Activated B cell treated with CpG ODN at 0.5 μM for 24 hours (primary cell): ENCODE measurements around the gene PDE6C. TPM values are rescaled to one million over a fixed set of nuclear protein-coding genes. Genes with fewer than 3 reads are reported as not detected.
"Not testable (repeated sequence)": the region's sequence is repeated elsewhere in the genome, so short reads cannot be mapped to it uniquely, and the experiment has no call there.

ENCODE experiments used
- ATAC-seq: fragments of 200-7000 bp; cut with Tn5 transposase; one replicate; pipeline ENCODE4 v1.10.0; 2021; ENCODE audit warnings: low read depth, mild to moderate bottlenecking, moderate library complexity
- CTCF ChIA-PET: fragments of 350-600 bp; sonication (Branson Sonifier 250); formaldehyde crosslinking; loops from one replicate; lab custom pipeline; 2021; ENCODE audit warnings: antibody characterized with exemption; lab: Charles Lee
- POLR2A ChIA-PET: fragments of 350-600 bp; sonication (Branson Sonifier 250); formaldehyde crosslinking; loops from one replicate; lab custom pipeline; 2021; ENCODE audit warnings: antibody characterized with exemption; lab: Charles Lee
- DNase-seq: peaks from one replicate; pipeline ENCODE4 v3.0.0; 2022
- H3K27ac Mint-ChIP-seq: one replicate; pipeline ENCODE4 v1.8.0; 2020; ENCODE audit warnings: mixed read lengths
- H3K27me3 Mint-ChIP-seq: one replicate; pipeline ENCODE4 v1.8.0; 2021; ENCODE audit warnings: mixed read lengths
- H3K36me3 Mint-ChIP-seq: one replicate; pipeline ENCODE4 v1.8.0; 2021; ENCODE audit warnings: low read depth, mixed read lengths
- H3K4me1 Mint-ChIP-seq: one replicate; pipeline ENCODE4 v1.8.0; 2021; ENCODE audit warnings: mixed read lengths
- H3K4me3 Mint-ChIP-seq: one replicate; pipeline ENCODE4 v1.8.0; 2020; ENCODE audit warnings: mild to moderate bottlenecking, mixed read lengths
- H3K9me3 Mint-ChIP-seq: one replicate; pipeline ENCODE4 v1.8.0; 2020; ENCODE audit warnings: mixed read lengths
- CTCF ChIP-seq: fragments of 200-600 bp; IDR thresholded peaks from one replicate; pipeline ENCODE4 v1.8.0; 2022; ENCODE audit warnings: antibody characterized with exemption, mild to moderate bottlenecking
- intact Hi-C: fragments of 100-400 bp; cut with micrococcal nuclease; formaldehyde crosslinking; loops from one replicate; pipeline ENCODE4 v1.15.1; 2024
- total RNA-seq: library from RNA; stranded (reverse); gene quantifications from 2 replicates; pipeline ENCODE4 v1.2.3, GENCODE V29; 2022

PDE6C gene
- total RNA-seq, 1 donor from 2014 or later, result not detected

DNA sequence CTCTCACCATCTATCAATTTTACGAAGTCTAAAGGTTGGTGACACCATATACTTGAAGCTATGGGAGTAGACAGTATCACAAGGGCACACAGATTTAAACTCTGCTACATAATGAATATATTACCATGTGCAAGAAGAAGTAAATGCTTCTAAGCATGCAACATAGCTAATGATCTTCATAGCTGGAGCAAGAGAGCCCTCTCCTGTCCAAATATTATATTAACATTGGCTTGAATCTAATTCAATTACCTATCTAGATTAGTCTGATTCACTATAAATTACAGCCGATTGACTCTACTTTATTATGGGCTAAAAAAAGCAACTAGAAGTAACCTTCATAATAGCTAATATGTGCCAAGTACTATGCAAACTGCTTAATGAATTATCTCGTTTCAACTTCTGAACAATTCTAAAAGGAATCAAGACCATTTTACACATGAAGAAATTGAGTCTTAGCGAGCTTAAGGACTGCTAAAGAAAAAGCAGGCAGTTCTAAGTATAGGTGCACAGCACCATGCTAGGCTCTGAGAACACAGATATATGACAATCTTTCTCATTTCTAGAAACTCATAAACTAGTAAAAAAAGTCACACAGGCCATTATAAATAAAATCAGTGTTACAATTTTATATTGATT is 68.2 kb downstream of the PDE6C start:
- ChIA-PET CTCF (interaction anchor here (0.7 to 1.2 kb wide), 2 partner anchors 126 to 304 kb away, joined by 5 to 9 read pairs; no protein-coding TSS in a partner anchor), POLR2A (no interaction called here)
- no peak for TF ChIP-seq CTCF
- no peaks in the 10 kb centered on the region for H3K27me3 Mint-ChIP-seq
- ATAC-seq (no peak), DNase-seq (no peak)
- no peak overlapping the region for H3K27ac Mint-ChIP-seq
- no peaks in the 10 kb centered on the region for H3K4me1 Mint-ChIP-seq
- no peak overlapping the region for H3K4me3 Mint-ChIP-seq
- H3K9me3 Mint-ChIP-seq, result no peaks in the 10 kb centered on the region
- intact Hi-C loops, result loop anchor here (1.0 kb wide), 2 partner anchors 125 to 304 kb away; no protein-coding TSS in a partner anchor
- H3K36me3 Mint-ChIP-seq, result peaks cover 28% of the 10 kb centered on the region

GRCh38 chr10:93687737-93688136 is 75.4 kb downstream of the PDE6C start:
- POLR2A ChIA-PET, result no interaction called here
- intact Hi-C loops, result no loop called here

DNA sequence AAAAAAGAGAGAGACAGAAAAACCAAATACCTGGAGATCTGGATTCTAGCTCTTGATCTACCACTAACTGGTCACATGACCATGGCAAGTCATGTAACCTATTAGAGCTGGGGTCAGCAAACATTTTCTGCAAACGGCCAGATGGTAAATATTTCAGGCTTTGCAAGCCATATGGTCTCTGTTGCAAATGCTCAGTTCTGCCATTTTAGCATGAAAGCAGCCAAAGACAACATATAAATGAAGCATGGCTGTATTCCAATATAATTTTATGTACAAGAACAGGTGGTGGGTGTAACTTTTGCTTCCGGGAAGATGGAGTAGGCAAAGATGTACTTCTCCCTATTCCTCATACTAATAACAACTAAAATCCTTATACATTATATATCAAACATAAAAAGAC is 83.4 kb downstream of the PDE6C start:
- ChIA-PET CTCF (interaction anchor here (1.0 kb wide), 1 partner anchor 120 kb away, joined by 5 read pairs; no protein-coding TSS in a partner anchor), POLR2A (no interaction called here)
- Mint-ChIP-seq H3K9me3 (no peaks in the 10 kb centered on the region), H3K4me3 (no peak overlapping the region), H3K4me1 (peaks cover 4% of the 10 kb centered on the region), H3K27me3 (no peaks in the 10 kb centered on the region), H3K27ac (no peak overlapping the region), H3K36me3 (peaks cover 69% of the 10 kb centered on the region)
- TF ChIP-seq CTCF, result no peak
- ATAC-seq (no peak), DNase-seq (no peak)
- intact Hi-C loops, result no loop called here

More at GRCh38 chr10:93687737-93688136, 75.4 kb downstream of the PDE6C start:
- peaks cover 52% of the 10 kb centered on the region for H3K36me3 Mint-ChIP-seq
- no peak for TF ChIP-seq CTCF
- DNase-seq (no peak), ATAC-seq (no peak)
- H3K27ac Mint-ChIP-seq, result no peak overlapping the region
- CTCF ChIA-PET, result no interaction called here
- H3K4me3 Mint-ChIP-seq, result no peak overlapping the region
- H3K27me3 Mint-ChIP-seq, result no peaks in the 10 kb centered on the region
- no peaks in the 10 kb centered on the region for H3K9me3 Mint-ChIP-seq
- no peaks in the 10 kb centered on the region for H3K4me1 Mint-ChIP-seq

- CTCF ChIA-PET, result interaction anchor here (1.1 kb wide), 1 partner anchor 119 kb away, joined by 4 read pairs; no protein-coding TSS in a partner anchor
- H3K36me3 Mint-ChIP-seq, result peaks cover 61% of the 10 kb centered on the region
- H3K4me1 Mint-ChIP-seq, intact Hi-C loops, DNase-seq, H3K9me3 Mint-ChIP-seq, POLR2A ChIA-PET, H3K27me3 Mint-ChIP-seq, H3K4me3 Mint-ChIP-seq, H3K27ac Mint-ChIP-seq, ATAC-seq: not testable (repeated sequence)
These were observed 84.2 kb downstream of the PDE6C start for GRCh38 chr10:93696582-93696981.

GRCh38 chr10:93697207-93697606 is 84.9 kb downstream of the PDE6C start:
- DNase-seq (no peak), ATAC-seq (no peak)
- Mint-ChIP-seq H3K9me3 (no peaks in the 10 kb centered on the region), H3K4me3 (no peak overlapping the region), H3K27me3 (no peaks in the 10 kb centered on the region), H3K4me1 (peaks cover 7% of the 10 kb centered on the region), H3K27ac (no peak overlapping the region), H3K36me3 (peaks cover 57% of the 10 kb centered on the region)
- intact Hi-C loops, result no loop called here
- POLR2A ChIA-PET, result no interaction called here
- CTCF ChIA-PET, result interaction anchor here (0.6 to 1.3 kb wide), 3 partner anchors 117 to 119 kb away, joined by 3 to 5 read pairs (median 4); no protein-coding TSS in a partner anchor
- TF ChIP-seq CTCF, result no peak
